Pulmonary artery endothelial cell (primary cell): Measurements from ENCODE around the gene SASH1. TPM values are rescaled to one million over a fixed set of nuclear protein-coding genes. Genes with fewer than 3 reads are reported as not detected.

ENCODE experiments used
- DNase-seq: peaks from one replicate; pipeline ENCODE4 v3.0.0-alpha.2; 2011; ENCODE audit warnings: low read depth, low spot score
- total RNA-seq: library from RNA; depleted of rRNA; stranded (reverse); fragments of >200 nt; gene quantifications from 2 replicates; pipeline ENCODE4 v1.2.3, GENCODE V29; 2014

SASH1 gene
- total RNA-seq, 1 donor from 2014 or later = 102 TPM

- DNase-seq = no peak
Observed at GRCh38 chr6:148404456-148405054, 61.9 kb downstream of the SASH1 start.

- DNase-seq = no peak
Observed at GRCh38 chr6:148405894-148406293, 63.3 kb downstream of the SASH1 start.

- DNase-seq = no peak
Observed at GRCh38 chr6:148406579-148407371, 64.1 kb downstream of the SASH1 start.

GRCh38 chr6:148407372-148407771, 64.7 kb downstream of the SASH1 start:
- peak; percentile 84 for DNase-seq

- DNase-seq = no peak
Observed at GRCh38 chr6:148413321-148414091, 70.9 kb downstream of the SASH1 start.

GRCh38 chr6:148414092-148414489, 71.5 kb downstream of the SASH1 start:
- DNase-seq = no peak

DNA sequence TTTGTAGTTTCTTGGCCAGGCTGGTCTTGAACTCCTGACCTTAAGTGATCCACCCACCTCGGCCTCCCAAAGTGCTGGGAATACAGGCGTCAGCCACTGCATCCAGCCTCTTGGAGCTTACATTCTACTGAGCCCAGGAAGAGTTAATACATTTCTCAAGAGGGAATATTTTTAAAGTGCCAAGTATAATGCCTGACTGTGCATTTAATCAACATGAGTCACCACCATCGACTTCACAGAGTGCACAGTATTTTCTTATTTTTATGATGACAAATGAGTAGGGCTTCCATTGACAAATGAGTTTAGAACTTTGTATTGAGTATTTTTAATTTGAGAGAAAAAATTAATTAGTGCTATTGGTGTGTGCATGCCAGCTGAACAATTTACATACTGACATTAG, 72.2 kb downstream of the SASH1 start:
- DNase-seq = no peak

- DNase-seq = no peak
Observed at GRCh38 chr6:148415511-148416260, 73.0 kb downstream of the SASH1 start.

GRCh38 chr6:148416330-148416965, 73.8 kb downstream of the SASH1 start:
- no peak for DNase-seq

- DNase-seq = no peak
Observed at GRCh38 chr6:148417045-148417444, 74.4 kb downstream of the SASH1 start.

DNA sequence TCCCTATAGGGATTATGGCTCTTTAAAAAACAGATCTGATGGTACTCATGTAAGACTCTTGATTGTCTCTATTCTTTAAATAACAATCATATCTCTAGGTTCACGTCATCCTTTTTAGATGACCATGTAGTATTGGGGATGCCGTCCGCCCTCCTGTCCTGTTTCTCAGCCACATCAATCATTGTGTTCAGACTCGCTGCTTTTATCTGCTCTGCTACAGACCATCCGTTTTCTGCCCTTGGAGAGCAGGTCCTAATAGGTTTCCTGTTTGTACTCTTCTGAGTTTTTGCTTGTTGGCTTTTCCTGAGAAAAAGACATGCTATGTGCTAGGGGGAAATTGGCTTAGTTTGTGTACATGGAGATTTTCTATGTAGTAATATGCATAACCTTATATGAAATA, 76.8 kb downstream of the SASH1 start:
- DNase-seq = peak; percentile 81

DNA sequence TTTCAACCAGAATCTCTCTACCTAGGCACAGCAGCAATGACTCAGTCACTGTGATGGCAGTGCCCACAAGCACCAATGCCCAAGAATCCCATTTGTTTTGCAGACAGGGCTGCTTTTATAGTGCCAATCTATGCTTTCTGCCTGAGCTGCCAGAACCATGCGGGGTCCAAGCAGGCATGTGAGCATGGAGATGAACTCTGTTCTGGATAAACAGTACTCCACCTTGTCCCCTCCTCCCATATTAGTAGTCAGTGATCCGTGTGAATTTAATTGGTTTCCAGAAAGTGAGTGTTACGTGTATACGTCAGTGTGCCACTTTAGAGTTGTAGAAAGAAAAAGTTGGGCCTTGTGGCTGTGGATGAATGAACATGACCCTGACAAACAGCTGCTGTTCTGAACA, 79.4 kb downstream of the SASH1 start:
- DNase-seq = no peak

- no peak for DNase-seq
Observed at GRCh38 chr6:148423133-148423532, 80.5 kb downstream of the SASH1 start.

GRCh38 chr6:148423601-148424270, 81.1 kb downstream of the SASH1 start:
- DNase-seq = peak; percentile 83

GRCh38 chr6:148425443-148425842, 82.8 kb downstream of the SASH1 start:
- DNase-seq = no peak

DNA sequence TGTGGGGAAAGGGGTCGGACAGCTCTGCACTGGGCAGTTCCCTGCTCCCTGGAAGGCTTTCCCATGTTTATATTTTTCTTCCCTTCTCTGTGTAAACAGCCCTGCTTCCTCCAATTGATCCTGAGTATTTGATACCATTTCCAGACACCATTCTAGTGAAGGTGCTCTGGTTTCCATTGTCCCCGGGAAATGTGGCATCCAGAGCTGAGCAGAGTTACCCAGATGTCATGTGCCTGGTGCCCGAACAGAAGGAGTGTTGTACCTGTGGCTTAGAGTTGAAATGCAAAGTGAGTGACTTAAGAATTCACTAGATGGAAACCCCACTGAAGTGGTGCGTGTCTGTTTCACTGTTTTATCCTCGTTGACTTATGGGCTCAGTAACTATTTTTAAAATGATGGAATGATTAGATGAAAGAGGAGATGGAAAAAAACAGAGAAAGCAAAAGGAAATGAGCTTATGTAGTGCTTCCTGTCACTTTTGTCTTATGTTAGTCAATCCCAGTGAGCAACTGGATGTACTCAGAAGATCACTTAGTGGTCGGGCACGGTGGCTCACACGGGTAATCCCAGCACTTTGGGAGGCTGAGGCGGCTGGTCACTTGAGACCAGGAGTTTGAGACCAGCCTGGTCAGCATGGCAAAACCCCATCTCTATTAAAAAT, 83.8 kb downstream of the SASH1 start:
- DNase-seq = peak; percentile 50

- no peak for DNase-seq
Observed at GRCh38 chr6:148427333-148427732, 84.7 kb downstream of the SASH1 start.

- DNase-seq = no peak
Observed at GRCh38 chr6:148429423-148429822, 86.8 kb downstream of the SASH1 start.

DNA sequence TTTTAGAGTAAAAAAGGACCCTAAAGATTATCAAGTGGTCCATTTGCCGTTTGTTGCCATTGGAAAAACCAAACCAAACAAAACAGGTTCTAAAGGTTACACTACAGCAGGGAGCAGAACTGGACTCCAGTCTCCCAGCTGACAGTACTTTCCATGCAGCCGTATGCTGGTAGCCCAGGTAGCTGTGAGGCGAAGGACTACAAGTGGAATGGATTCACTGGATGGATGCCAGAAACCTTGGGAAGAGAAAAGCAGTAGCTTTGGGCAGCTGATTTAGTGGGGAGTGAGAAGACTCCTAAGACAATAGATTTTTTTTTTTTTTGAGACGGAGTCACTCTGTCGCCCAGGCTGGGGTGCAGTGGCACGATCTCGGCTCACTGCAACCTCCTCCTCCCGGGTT, 88.3 kb downstream of the SASH1 start:
- no peak for DNase-seq

DNA sequence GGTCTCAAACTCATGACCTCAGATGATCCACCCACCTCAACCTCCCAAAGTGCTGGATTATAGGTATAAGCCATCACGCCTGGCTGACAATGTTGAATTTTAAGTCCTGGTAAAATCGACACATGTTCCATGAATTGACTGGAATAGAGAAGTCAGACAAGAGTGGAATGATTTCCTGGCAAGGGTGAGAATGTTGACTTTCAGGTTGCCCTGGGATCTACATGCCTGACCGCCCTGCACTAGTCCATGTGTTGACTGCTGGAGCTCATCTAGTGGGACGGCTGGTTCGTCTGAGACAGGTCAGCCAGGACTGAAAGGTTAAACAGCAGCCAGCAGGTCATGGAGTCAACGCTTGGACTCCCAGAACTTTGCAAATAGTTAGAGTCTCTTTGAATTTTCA, 88.8 kb downstream of the SASH1 start:
- no peak for DNase-seq
